CD4-positive, alpha-beta T cell treated with Interleukin-4 for 4 hours (primary cell): ENCODE data around the gene FDXR.

Experiments used
- DNase-seq: peaks from one replicate; pipeline ENCODE4 v3.0.0-alpha.2; 2020

The FDXR gene

DNA sequence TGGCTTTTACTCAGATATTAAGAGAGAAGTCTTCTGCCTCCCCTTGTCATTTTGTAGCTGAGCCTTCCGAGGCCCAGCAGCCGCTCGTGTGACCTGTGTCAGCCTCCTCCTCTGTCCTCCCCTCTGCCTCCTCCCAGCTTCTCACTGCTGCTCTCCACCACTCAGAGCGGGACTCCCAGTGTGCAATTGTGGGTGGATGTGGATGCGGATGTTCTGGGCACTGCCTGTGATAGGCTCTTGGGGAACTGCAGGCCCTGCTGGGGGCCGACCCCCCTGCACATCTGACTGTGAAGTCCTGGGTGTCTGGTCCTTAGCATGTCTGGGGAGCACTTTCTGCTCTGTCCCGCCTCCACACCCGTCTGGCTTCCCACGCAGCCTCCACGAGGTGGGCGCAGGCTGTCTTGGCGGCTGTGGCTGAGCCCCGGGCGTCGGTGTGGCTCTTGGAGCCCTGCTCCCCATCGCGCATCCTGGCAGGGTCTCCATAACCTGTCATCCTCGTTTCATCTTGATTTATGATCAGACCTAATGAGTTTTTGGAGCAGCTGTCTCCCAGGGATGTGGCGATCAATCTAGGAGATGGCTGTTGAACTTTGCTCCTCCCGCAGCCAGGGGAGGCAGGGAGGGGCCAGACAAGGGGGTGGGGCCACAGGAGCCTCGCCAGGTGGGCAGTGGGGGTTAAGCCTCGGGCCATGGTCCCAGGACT is 41.2 kb downstream of the FDXR start:
- DNase-seq, result no peak

GRCh38 chr17:74830861-74831260 is 41.9 kb downstream of the FDXR start:
- no peak for DNase-seq

DNA sequence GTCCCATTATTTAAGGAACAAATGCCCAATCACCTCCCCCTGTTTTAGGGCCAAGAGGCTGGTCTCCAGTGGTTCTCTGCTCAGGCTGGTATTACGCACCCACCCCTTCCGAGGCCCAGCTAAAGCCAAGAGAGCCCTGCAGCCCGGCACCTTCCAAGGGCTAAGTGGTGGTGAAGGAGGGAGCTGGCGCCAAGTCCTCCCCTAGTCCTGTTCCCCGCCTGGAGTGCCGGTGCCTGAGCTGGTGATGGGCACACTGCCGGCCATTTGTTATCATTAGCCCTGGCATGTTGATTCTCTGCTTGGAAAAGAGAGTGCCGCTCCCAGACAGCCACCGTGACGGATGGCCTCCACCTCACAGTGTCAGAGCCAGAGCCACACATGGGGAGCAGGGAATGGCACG is 45.0 kb downstream of the FDXR start:
- no peak for DNase-seq

GRCh38 chr17:74825952-74826719 is 46.7 kb downstream of the FDXR start:
- no peak for DNase-seq

DNA sequence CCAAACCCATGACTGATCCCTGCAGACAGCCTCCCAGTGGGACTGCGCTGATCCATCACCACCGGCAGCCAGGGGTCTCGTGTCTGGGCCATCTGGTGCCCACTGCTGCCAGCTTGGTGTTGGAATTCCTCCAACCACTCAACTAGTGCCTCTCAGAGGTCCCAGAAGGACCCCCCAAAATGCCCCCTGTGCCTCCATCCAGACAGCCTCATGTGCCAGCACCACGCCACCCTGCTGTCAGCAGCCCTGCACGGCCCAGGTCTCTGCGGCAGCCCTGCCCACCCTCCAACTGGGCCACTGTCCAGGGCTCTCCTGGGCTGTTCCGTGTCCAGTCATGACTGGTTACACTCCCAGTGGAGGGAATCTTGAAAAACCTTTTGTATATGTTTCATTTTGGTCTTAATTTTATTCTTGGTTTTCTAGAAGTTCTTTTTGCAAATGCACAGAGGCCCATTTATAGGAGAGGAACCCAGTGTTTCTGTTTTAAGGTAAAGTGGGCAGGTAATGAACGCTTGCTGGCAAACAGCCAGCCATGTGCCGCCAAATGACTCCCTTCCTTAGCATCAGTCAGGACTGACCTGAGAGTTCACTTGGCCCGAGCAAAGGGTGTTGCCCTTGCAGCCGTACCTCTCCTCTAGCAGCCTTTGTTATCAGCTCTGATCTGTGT is 47.7 kb downstream of the FDXR start:
- DNase-seq, result no peak

DNA sequence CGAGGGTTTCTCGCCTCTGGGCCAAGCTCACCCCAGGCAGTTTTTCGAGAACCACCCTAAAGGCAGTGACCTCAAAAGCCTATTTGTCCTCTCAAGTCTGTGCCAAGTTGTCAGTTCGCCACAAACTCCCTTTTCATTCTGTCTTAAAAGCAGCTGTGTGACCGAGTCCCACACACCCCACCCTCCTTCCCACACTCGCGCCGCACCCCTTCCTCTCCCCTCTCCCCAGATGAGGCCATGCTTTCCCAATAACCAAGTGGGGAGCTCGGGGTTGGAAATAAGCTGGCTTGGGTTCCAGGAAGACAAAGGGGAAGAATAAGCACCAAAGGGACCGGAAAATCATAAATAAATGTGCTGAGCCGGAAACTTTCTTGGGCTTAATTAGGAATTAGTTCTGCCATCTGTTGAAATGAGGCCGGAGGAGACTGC is 49.8 kb downstream of the FDXR start:
- DNase-seq, result no peak

DNA sequence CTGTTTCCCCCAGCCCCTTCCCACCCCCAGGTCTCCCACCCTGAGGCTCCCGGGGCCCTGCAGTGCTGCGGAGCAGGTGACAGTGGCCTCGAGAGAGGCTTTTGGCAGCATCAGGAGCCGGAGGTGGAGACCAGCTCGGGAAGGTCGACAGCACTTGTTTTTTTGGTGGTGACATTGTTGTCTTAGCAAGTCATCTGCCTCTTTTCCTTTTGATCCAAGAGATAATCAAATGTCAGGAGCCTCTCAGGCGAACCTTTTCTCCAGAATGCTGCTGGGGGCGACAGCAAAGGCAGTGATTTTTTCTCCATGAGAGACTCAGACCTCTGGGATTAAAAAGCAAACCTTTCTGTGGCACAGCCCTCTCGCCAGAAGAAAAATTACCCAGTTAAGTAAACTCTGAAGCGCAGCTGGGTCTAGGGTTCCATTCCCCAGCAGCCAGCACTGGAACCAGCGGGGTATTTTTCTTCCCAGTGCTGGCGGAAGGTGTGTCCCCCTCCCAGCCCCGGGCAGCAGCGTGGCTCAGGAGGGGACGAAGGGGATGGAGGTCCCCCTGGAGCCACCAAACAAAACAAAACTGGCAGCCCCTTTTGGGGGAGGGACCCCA is 50.4 kb downstream of the FDXR start:
- DNase-seq, result no peak

- no peak for DNase-seq
Measured at GRCh38 chr17:74821655-74822334, 51.0 kb downstream of the FDXR start.

DNA sequence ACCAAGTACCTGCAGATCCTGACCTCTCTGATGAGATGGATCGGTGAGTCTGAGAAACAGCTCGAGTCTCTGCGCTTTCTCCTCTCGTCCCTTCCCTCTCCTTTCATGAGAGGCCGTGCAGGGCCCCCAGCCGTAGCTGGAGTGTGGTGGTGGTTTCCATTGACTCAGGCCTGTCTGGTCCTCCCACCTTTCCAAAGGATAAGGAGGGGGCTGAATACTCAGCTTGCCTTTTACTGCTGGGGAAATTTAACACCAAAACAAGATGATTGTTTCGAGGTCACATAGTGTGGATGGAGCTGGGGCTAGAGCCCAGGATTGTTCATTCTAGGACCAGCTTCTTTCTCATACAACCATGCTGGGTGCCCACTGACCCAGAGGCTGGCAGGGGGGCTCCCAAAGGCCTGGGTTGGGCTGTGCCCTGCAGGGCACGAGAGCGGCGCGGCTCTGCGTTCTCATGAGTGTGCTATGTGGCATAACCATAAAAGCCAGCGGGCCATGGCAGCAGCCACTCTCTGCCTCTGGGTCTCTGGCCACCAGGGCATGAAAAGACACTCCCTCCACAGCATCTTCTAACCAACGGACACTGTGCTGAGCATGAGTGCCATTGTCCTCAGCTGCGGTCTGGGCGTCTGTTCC is 52.9 kb downstream of the FDXR start:
- DNase-seq, result no peak

DNA sequence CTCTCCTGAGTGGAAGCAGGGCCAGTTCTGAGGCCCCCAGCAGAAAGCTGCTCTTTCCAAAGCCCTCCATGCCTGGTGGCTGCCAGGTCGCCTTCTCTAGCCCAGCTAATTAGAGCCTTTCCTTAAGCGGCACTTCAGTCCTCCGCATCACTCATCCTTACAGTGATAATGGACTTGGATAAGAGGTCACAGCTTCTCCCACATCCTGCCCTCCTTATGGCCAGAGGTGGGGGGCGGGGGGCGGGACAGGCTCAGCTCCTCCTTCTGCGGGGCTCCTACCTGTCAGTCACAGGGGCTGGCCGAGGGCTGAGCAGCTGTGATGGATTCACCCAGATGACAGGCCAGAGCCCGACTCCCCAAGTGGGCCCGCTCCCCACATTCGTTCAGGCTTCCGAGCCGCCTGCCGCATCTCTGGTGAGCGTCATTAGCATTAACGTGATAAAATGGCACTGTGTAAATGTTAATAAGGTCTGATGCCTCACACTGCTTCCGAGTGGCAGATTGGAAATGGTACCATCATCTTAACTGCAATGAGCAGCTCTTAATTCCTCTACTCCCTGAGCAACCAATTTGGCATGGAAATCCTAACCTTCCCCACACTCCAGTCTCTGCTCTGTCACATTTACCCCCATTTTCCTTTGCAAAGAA is 54.4 kb downstream of the FDXR start:
- no peak for DNase-seq

DNA sequence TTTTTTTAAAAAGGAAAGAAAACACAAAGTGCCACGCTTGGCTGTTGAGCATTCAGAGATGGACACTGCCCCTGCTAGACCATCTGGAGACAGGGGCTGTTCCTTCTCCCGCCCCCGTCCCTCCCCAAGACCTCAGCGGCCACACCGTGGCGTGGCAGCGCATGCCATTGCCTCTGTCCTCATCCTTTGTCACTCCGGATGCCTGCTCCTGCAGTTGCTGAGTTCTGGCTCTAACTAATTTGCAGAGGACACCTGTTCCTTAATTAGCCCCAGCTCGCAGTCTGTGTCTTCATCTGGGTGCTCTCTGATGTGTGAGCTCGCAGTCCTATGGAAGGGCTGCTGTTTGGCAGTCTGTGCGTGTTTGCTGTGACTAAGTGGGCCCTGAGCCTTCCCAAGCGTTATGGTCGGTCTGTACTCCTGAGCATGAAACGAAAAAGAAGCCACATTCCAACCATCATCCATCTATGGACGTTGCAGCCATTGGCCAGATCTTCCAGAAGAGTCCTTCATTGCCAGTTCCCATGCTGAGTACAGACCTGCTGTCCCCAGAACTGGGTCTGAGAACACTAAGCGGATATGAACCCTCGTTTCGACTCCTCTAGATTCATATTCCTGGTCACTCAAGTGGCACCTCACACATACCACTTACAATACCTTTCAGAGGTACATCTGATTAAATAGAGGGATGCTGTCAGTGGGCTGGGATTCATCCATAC is 55.7 kb downstream of the FDXR start:
- no peak for DNase-seq

GRCh38 chr17:74815550-74816370 is 57.0 kb downstream of the FDXR start:
- DNase-seq, result no peak

DNA sequence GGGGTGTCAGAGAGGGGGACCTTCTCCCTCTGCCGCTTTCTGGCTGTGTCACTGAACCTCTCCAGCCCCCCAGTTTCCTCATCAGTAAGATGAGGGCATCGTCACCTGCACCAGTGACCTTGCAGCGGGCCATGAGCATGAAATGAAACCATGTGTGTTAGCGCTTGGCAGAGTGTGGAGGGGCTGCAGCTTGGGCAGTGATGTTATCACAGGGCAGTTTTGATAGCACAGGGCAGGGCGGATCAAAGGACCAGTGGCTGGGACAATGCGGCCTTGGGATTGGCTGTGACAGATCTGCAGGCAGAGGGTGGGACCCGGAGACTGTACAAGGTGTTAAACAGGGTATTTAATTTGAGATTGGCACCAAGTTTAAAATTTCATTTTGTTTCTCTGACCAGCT is 57.7 kb downstream of the FDXR start:
- no peak for DNase-seq

- DNase-seq, result no peak
Measured at GRCh38 chr17:74814453-74814852, 58.3 kb downstream of the FDXR start.
